ENCODE results near the gene POLD1.
"Not testable (repeated sequence)": the region's sequence is repeated elsewhere in the genome, so short reads cannot be mapped to it uniquely, and the experiment has no call there.

Gene POLD1

DNA sequence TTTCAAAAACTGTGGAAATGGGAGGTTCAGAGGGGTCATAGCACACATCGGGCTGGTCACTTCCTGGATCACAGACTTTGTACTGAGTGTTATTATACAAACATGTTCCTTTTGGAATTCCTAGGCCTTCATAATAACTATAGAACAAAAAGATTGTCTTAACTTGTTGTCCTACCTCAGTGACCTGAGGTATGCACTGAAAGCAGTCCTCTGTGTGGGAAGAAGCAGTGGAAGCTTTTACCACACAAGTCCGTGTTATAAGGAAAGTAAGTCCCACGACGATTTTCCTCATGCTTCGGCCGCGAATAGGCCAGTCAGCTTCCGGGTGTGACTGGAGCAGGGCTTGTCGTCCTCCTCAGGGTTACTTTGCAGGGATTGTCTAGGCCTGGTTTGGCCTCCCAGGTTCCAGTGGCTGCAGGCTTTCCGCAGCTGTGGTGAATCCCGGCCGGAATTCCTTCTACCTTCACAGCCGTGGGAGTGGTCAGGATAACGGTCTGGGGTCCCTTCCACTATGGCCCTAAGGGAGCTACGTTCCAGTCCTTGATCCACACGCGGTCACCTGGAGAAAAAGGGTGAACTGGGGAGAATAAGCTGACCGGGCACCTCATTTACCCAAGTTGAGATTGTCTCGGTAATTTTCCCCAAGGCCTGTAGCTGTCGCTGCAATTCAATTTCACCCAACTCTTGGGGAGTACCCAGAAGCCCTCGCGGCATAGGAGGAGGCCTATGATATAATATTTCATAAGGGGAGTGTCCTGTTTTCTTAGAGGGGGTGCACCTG lies 34.7 kb upstream of the POLD1 start:
- no peak for TF ChIP-seq CTCF (IDR thresholded peaks at IDR 0.05; ENCODE audit: low read depth, low read length)
- H3K4me3 ChIP-seq (ENCODE audit: low read depth, low read length): no peak overlapping the region

DNA sequence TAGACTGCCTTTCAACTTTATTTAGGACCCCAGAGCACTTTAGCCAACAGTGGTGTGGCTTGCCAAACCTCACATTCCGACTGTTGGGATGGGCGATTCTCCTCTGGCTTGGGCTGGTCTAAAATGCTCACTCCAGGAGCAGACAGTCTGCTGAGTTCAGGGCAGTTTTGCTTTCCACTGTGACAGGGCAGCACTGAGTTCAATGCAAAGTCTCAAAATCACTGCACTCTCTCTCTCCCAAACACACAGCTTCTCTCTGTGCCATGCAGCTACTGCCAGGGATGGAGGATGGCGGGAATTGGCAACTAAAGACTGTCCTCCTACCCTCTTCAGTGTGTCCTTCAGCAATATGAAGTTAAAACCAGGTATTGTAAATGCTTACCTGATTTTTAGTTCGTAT lies 31.9 kb upstream of the POLD1 start:
- no peak for TF ChIP-seq CTCF (IDR thresholded peaks at IDR 0.05; ENCODE audit: low read depth, low read length)

DNA sequence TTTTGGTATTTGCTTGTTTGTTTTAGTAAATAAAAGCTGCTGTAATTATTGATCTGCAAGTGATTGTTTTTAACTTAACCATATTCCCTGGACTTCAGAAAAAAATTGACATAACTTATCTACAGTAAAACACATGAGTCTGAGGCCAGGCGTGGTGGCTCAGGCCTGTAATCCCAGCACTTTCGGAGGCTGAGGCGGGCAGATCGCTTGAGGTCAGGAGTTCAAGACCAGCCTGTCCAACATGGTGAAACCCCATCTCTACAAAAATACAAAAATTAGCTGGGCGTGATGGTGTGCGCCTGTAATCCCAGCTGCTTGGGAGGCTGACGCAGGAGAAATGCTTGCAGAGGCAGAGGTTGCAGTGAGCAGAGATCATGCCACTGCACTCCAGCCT lies 30.7 kb upstream of the POLD1 start:
- H3K4me3 ChIP-seq (ENCODE audit: low read depth, low read length): not testable (repeated sequence)

More for the DNA sequence above, 31.9 kb upstream of the POLD1 start:
- H3K4me3 ChIP-seq (ENCODE audit: low read depth, low read length): no peak overlapping the region

DNA sequence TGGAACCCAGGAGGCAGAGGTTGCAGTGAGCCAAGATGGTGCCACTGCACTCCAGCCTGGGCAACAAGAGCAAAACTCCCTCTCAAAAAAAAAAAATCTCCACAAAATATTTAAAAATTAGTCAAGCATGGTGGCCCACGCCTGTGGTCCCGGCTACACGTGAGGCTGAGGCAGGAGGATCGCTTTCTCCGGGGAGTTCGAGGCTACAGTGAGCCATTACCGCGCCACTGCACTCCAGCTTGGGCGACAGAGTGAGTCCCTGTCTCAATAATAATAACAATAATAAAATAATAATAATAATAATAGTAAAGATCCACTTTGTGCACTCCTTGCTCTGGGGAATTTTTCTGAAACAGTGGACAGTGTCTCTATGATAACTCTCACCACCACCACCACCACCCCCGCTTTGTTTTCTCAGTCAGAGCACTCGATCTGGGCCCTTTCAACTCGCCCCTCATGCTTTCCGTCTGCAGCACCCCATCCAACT lies 27.4 kb upstream of the POLD1 start:
- no peak for TF ChIP-seq CTCF (IDR thresholded peaks at IDR 0.05; ENCODE audit: low read depth, low read length)
- no peak overlapping the region for H3K4me3 ChIP-seq (ENCODE audit: low read depth, low read length)

GRCh38 chr19:50357178-50358100 lies 26.7 kb upstream of the POLD1 start:
- TF ChIP-seq CTCF (IDR thresholded peaks at IDR 0.05; ENCODE audit: low read depth, low read length): peak; percentile 86
- H3K4me3 ChIP-seq (ENCODE audit: low read depth, low read length): peak overlapping the region; percentile 39

GRCh38 chr19:50358483-50359327 lies 25.4 kb upstream of the POLD1 start:
- no peak for TF ChIP-seq CTCF (IDR thresholded peaks at IDR 0.05; ENCODE audit: low read depth, low read length)
- no peak overlapping the region for H3K4me3 ChIP-seq (ENCODE audit: low read depth, low read length)

DNA sequence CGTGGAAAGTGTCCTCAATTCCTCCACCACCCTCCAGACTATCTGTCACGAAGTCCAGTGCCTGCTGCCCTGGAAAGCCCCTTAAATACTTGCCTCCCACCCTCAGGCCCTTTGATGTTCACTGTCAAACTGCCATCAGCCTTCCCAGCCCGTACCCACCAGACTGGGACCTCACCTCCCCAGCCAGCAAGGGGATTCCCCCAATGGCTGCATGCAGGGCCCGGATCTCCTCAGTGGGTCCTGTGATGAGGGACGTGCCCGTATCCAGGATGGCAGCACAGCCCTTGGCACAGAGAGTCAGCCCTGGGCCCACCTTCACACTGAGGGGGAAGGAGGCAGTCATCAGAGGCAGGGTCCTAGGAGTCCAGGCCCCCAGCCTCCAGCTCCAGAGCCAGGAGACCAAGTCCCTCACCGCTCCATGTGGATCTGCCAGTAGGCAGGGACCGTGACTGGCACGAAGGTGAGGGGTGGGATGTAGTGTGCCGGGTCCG lies 24.8 kb upstream of the POLD1 start:
- TF ChIP-seq CTCF (IDR thresholded peaks at IDR 0.05; ENCODE audit: low read depth, low read length): no peak
- no peak overlapping the region for H3K4me3 ChIP-seq (ENCODE audit: low read depth, low read length)

All from WI38 (cell line).